Adrenal gland (tissue), 5 donors: ENCODE measurements around the gene KRTAP12-1.

Experiments used
- POLR2A ChIP-seq, 2 donors: fragments of 450-650 bp; IDR thresholded peaks; one replicate each; pipeline ENCODE4 v1.6.1; 2017; ENCODE audit warnings: antibody characterized with exemption in 2 of 2, mild to moderate bottlenecking in 2 of 2, moderate library complexity in 1 of 2
- TF ChIP-seq, protein P1 (sequence below), 6 experiments: fragments of 450-650 bp in 4 of 6; fragments of 200-600 bp in 2 of 6; sonication (generic) in 1 of 6; IDR thresholded peaks; 1 replicate in 5 of 6; 2 replicates in 1 of 6; pipeline versions ENCODE4 v1.5.1 to v1.8.0; 2016 to 2021; ENCODE audit warnings: antibody characterized with exemption in 6 of 6, mild to moderate bottlenecking in 2 of 6, moderate library complexity in 1 of 6
- donor health status: DM: no; HTN: no; CAD: no.

DNA sequence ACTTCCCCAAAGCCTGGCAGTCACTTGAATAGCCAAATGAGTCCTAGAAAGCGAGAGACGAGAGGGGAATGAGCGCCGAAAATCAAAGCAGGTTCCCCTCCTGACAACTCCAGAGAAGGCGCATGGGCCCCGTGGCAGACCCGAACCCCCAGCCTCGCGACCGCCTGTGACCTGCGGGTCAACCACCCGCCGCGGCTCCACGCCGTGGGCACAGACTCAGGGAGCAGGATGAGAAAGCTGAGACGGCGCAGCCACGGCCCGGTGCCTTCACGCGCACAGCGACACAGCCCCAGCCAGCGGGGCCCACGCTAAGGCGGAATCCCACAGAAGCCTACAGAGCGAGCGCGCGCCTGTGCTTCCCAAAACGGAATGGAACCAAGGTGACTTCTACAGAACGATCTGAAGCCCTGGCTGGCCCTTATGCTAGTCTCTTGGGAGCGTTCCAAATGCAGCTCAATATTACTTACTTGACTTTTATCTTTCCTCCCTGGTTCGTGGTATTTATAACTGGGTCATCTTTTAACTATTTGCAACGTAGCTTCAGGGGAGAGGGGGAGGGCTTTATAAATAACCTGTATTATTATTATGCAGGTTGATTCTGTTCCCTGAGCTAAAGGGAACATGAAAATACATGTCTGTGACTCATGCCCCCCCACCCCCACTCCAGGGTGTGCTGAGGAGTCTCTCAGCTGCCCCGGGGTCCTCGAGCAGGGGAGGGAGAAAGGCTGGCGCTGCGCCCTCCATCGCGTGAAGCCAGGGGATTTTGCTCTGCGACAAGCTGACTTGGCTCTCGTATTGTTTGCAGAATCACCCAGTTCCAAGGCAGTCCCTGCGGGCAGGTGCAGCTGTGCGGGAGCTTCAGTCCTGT is 27.7 kb upstream of the KRTAP12-1 start:
- TF ChIP-seq, protein P1, sequence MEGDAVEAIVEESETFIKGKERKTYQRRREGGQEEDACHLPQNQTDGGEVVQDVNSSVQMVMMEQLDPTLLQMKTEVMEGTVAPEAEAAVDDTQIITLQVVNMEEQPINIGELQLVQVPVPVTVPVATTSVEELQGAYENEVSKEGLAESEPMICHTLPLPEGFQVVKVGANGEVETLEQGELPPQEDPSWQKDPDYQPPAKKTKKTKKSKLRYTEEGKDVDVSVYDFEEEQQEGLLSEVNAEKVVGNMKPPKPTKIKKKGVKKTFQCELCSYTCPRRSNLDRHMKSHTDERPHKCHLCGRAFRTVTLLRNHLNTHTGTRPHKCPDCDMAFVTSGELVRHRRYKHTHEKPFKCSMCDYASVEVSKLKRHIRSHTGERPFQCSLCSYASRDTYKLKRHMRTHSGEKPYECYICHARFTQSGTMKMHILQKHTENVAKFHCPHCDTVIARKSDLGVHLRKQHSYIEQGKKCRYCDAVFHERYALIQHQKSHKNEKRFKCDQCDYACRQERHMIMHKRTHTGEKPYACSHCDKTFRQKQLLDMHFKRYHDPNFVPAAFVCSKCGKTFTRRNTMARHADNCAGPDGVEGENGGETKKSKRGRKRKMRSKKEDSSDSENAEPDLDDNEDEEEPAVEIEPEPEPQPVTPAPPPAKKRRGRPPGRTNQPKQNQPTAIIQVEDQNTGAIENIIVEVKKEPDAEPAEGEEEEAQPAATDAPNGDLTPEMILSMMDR (IDR thresholded peaks at IDR 0.05), result no peak
- TF ChIP-seq POLR2A (IDR thresholded peaks at IDR 0.05), result no peak
